GM21825 (cell line): ENCODE measurements around the gene SETD7.
"Not testable (repeated sequence)": the region's sequence is repeated elsewhere in the genome, so short reads cannot be mapped to it uniquely, and the experiment has no call there.

Experiments
- ATAC-seq: cut with Tn5 transposase; IDR thresholded peaks from one replicate; pipeline ENCODE4 v1.9.1; 2021; ENCODE audit warnings: mild to moderate bottlenecking, moderate library complexity; ENCODE audit not compliant: unreplicated experiment

The SETD7 gene

GRCh38 chr4:139470295-139470694 is 85.7 kb downstream of the SETD7 start:
- ATAC-seq = no peak

GRCh38 chr4:139469869-139470268 is 86.2 kb downstream of the SETD7 start:
- no peak for ATAC-seq

GRCh38 chr4:139469216-139469615 is 86.8 kb downstream of the SETD7 start:
- no peak for ATAC-seq

GRCh38 chr4:139468756-139469155 is 87.3 kb downstream of the SETD7 start:
- not testable (repeated sequence) for ATAC-seq

- ATAC-seq = no peak
Observed at GRCh38 chr4:139465922-139466321, 90.1 kb downstream of the SETD7 start.

- ATAC-seq = not testable (repeated sequence)
Observed at GRCh38 chr4:139464512-139464911, 91.5 kb downstream of the SETD7 start.

- ATAC-seq = no peak
Observed at GRCh38 chr4:139461022-139461628, 94.9 kb downstream of the SETD7 start.

GRCh38 chr4:139460565-139460964 is 95.5 kb downstream of the SETD7 start:
- no peak for ATAC-seq

GRCh38 chr4:139458999-139459398 is 97.0 kb downstream of the SETD7 start:
- no peak for ATAC-seq

GRCh38 chr4:139458543-139458942 is 97.5 kb downstream of the SETD7 start:
- ATAC-seq = no peak

- ATAC-seq = no peak
Observed at GRCh38 chr4:139457318-139457717, 98.7 kb downstream of the SETD7 start.

- ATAC-seq = no peak
Observed at GRCh38 chr4:139455126-139455538, 100.9 kb downstream of the SETD7 start.

- ATAC-seq = no peak
Observed at GRCh38 chr4:139454111-139455045, 101.6 kb downstream of the SETD7 start, which contains the start of gene RAB33B. Gene RAB33B, plus strand, starts transcription at chr4:139454121. Its CDS starts 75 bp downstream, at chr4:139454196.

GRCh38 chr4:139453371-139454110 is 102.5 kb downstream of the SETD7 start:
- ATAC-seq = peak; percentile 89

- ATAC-seq = peak; percentile 42
Observed at GRCh38 chr4:139453041-139453370, 103.0 kb downstream of the SETD7 start.

- no peak for ATAC-seq
Observed at GRCh38 chr4:139451997-139452396, 104.0 kb downstream of the SETD7 start.

GRCh38 chr4:139450586-139450985 is 105.4 kb downstream of the SETD7 start:
- ATAC-seq = no peak

GRCh38 chr4:139447078-139447477 is 108.9 kb downstream of the SETD7 start:
- not testable (repeated sequence) for ATAC-seq
